ENCODE results near the gene POLD2. TPM values are rescaled to one million over a fixed set of nuclear protein-coding genes. Genes with fewer than 3 reads are reported as not detected.

The POLD2 gene
- total RNA-seq, 2 experiments from 2014 or later, result 45.2 to 48.3 TPM

- TF ChIP-seq CTCF (IDR thresholded peaks at IDR 0.05), result no peak
- ChIA-PET POLR2A (no interaction called here), CTCF (no interaction called here)
- Histone ChIP-seq H3K4me3 (ENCODE audit: low read length) (no peak overlapping the region), H3K36me3 (ENCODE audit: insufficient read depth, low read length) (peaks cover 3% of the 10 kb centered on the region), H3K9me3 (ENCODE audit: control insufficient read depth in 1 of 2, insufficient read depth in 1 of 2, low read length in 2 of 2) (peaks cover 0 to 11% of the 10 kb centered on the region in 2 experiments), H3K27ac (ENCODE audit: low read depth in 1 of 2, low read length in 2 of 2) (no peak overlapping the region), H3K27me3 (ENCODE audit: control insufficient read depth in 1 of 2, insufficient read depth in 2 of 2, low read length in 2 of 2) (peaks cover 0 to 2% of the 10 kb centered on the region in 2 experiments), H3K4me1 (ENCODE audit: insufficient read depth, low read length) (peaks cover 11% of the 10 kb centered on the region)
- ATAC-seq (ENCODE audit: poor library complexity), result no peak
- DNase-seq, result no peak
- Mint-ChIP-seq H3K4me3 (no peak overlapping the region), H3K27me3 (peaks cover 5% of the 10 kb centered on the region), H3K9me3 (no peaks in the 10 kb centered on the region), H3K27ac (no peak overlapping the region), H3K36me3 (ENCODE audit: low read depth) (peaks cover 31% of the 10 kb centered on the region), H3K4me1 (ENCODE audit: low read depth) (peaks cover 16% of the 10 kb centered on the region)
- intact Hi-C loops (cut with DNase I, micrococcal nuclease), result no loop called here
Observed at GRCh38 chr7:44108768-44109750, 14.3 kb downstream of the POLD2 start.

GRCh38 chr7:44107961-44108767, 15.2 kb downstream of the POLD2 start:
- intact Hi-C loops (cut with DNase I, micrococcal nuclease), result no loop called here

More at GRCh38 chr7:44107961-44108767, 15.2 kb downstream of the POLD2 start:
- peaks cover 17% of the 10 kb centered on the region for H3K4me1 ChIP-seq (ENCODE audit: insufficient read depth, low read length)
- Mint-ChIP-seq H3K9me3 (no peaks in the 10 kb centered on the region), H3K27me3 (peaks cover 5% of the 10 kb centered on the region), H3K4me3 (no peak overlapping the region), H3K4me1 (ENCODE audit: low read depth) (peaks cover 16% of the 10 kb centered on the region), H3K36me3 (ENCODE audit: low read depth) (peaks cover 26% of the 10 kb centered on the region), H3K27ac (no peak overlapping the region)
- ChIA-PET CTCF (no interaction called here), POLR2A (no interaction called here)
- H3K36me3 ChIP-seq (ENCODE audit: insufficient read depth, low read length), result no peaks in the 10 kb centered on the region
- H3K9me3 ChIP-seq (ENCODE audit: control insufficient read depth in 1 of 2, insufficient read depth in 1 of 2, low read length in 2 of 2), result peaks cover 0 to 11% of the 10 kb centered on the region in 2 experiments
- H3K4me3 ChIP-seq (ENCODE audit: low read length), result no peak overlapping the region
- no peak for TF ChIP-seq CTCF (IDR thresholded peaks at IDR 0.05)
- no peak overlapping the region for H3K27ac ChIP-seq (ENCODE audit: low read depth in 1 of 2, low read length in 2 of 2)
- no peak for DNase-seq
- no peak for ATAC-seq (ENCODE audit: poor library complexity)
- peaks cover 0 to 6% of the 10 kb centered on the region in 2 experiments for H3K27me3 ChIP-seq (ENCODE audit: control insufficient read depth in 1 of 2, insufficient read depth in 2 of 2, low read length in 2 of 2)

All from CD4-positive, alpha-beta T cell (primary cell).